Progenitor cell of endocrine pancreas (in vitro differentiated cells): ENCODE results near the gene LPAR3. TPM values are rescaled to one million over a fixed set of nuclear protein-coding genes. Genes with fewer than 3 reads are reported as not detected.

Experiments
- DNase-seq: peaks from one replicate; pipeline ENCODE4 v3.0.0; 2021; ENCODE audit warnings: low spot score; ENCODE audit not compliant: unreplicated experiment
- H3K27ac Mint-ChIP-seq: 2 replicates; pipeline ENCODE4 v1.8.0; 2021; ENCODE audit warnings: mild to moderate bottlenecking, moderate library complexity, mixed read lengths
- H3K27me3 Mint-ChIP-seq: 2 replicates; pipeline ENCODE4 v1.8.0; 2021; ENCODE audit warnings: mixed read lengths
- H3K36me3 Mint-ChIP-seq: 2 replicates; pipeline ENCODE4 v1.8.0; 2022; ENCODE audit warnings: mixed read lengths; ENCODE audit not compliant: insufficient read depth
- H3K4me1 Mint-ChIP-seq: 2 replicates; pipeline ENCODE4 v1.8.0; 2021; ENCODE audit warnings: low read depth, mixed read lengths
- H3K4me3 Mint-ChIP-seq: 2 replicates; pipeline ENCODE4 v1.8.0; 2021; ENCODE audit warnings: low read depth, mild to moderate bottlenecking, moderate library complexity, mixed read lengths
- H3K9me3 Mint-ChIP-seq: 2 replicates; pipeline ENCODE4 v1.8.0; 2021; ENCODE audit warnings: low read depth, mixed read lengths
- total RNA-seq: library from RNA; stranded (reverse); gene quantifications from 2 replicates; pipeline ENCODE4 v1.2.1, GENCODE V29; 2021
- TF ChIP-seq, protein P1 (sequence below): fragments of 200-600 bp; sonication (generic); IDR thresholded peaks from one replicate; pipeline ENCODE4 v1.5.0; 2021; ENCODE audit warnings: antibody characterized with exemption, mild to moderate bottlenecking; ENCODE audit not compliant: unreplicated experiment

Gene LPAR3
- total RNA-seq, 1 donor from 2014 or later, result 5.1 TPM

DNA sequence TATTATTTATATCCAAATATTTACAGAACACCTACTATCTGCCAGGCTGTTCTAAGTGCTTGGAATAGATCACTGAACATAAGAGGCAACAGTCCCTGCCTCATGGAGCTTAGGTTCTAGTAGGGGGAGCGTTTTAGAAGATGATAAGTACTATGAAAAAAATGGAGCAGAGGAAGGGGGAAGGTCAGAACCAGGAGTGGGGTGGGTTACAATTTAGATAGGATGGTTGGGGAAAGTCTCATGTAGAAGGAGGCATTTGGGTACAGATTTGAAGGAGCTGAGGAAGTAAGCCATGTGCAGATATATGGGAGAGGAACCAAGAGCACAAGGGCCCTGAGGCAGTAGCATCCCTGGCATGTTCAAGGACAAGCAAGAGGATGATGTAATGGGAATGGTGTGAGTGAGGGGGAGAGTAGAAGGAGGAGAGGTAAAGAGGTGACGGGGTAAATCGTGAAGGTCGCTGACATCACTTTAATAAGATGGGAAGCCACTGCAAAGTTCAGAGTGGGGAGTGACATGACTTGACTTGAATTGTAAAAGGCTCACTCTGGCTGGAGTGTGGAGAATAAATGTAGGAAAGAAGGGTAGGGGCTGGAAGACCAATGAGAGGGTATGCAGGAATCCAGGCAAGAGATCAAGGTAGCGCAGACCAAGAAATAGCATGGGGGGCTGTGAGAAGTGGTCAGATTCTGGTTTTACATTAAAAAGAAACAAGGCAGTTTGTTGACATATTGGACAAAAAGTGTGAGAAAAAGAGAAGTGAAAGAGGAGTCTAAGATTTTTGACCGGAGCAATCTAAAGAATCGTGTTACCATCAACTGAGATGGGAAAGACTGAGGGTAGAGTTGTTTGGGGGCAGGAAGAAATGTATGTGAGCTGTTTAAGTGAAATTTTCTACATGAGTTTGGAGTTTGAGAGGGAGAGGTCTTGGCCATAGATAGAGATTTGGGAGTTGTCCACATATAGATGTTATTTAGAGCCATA lies 92.6 kb downstream of the LPAR3 start:
- Mint-ChIP-seq H3K4me3 (no peak overlapping the region), H3K36me3 (no peaks in the 10 kb centered on the region), H3K27ac (no peak overlapping the region), H3K27me3 (peaks cover 5% of the 10 kb centered on the region), H3K9me3 (no peaks in the 10 kb centered on the region), H3K4me1 (no peaks in the 10 kb centered on the region)
- TF ChIP-seq, protein P1, sequence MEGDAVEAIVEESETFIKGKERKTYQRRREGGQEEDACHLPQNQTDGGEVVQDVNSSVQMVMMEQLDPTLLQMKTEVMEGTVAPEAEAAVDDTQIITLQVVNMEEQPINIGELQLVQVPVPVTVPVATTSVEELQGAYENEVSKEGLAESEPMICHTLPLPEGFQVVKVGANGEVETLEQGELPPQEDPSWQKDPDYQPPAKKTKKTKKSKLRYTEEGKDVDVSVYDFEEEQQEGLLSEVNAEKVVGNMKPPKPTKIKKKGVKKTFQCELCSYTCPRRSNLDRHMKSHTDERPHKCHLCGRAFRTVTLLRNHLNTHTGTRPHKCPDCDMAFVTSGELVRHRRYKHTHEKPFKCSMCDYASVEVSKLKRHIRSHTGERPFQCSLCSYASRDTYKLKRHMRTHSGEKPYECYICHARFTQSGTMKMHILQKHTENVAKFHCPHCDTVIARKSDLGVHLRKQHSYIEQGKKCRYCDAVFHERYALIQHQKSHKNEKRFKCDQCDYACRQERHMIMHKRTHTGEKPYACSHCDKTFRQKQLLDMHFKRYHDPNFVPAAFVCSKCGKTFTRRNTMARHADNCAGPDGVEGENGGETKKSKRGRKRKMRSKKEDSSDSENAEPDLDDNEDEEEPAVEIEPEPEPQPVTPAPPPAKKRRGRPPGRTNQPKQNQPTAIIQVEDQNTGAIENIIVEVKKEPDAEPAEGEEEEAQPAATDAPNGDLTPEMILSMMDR, result no peak
- no peak for DNase-seq

DNA sequence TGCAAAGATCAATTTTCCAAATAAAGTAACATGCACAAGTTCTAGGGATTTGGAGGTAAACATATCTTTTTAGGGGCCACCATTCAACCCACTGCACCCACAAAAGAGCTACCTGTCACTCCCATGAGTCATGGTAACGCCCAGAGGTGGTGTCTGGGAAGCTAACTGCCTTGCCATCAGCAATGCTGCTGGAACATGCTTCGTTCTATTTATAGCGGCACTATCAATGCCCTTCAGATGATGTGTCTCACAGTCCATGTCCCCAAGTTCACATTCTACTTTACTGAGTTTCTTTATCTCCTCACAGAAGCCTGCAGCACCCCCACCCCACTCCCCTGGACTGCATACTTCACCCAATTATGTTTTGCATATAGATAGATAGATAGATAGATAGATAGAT lies 95.4 kb downstream of the LPAR3 start:
- H3K4me3 Mint-ChIP-seq, result no peak overlapping the region
- H3K9me3 Mint-ChIP-seq, result peaks cover 1% of the 10 kb centered on the region
- H3K36me3 Mint-ChIP-seq, result no peaks in the 10 kb centered on the region
- no peak overlapping the region for H3K27ac Mint-ChIP-seq
- no peaks in the 10 kb centered on the region for H3K4me1 Mint-ChIP-seq
- no peak for DNase-seq
- peaks cover 5% of the 10 kb centered on the region for H3K27me3 Mint-ChIP-seq
- TF ChIP-seq, protein P1, result no peak

DNA sequence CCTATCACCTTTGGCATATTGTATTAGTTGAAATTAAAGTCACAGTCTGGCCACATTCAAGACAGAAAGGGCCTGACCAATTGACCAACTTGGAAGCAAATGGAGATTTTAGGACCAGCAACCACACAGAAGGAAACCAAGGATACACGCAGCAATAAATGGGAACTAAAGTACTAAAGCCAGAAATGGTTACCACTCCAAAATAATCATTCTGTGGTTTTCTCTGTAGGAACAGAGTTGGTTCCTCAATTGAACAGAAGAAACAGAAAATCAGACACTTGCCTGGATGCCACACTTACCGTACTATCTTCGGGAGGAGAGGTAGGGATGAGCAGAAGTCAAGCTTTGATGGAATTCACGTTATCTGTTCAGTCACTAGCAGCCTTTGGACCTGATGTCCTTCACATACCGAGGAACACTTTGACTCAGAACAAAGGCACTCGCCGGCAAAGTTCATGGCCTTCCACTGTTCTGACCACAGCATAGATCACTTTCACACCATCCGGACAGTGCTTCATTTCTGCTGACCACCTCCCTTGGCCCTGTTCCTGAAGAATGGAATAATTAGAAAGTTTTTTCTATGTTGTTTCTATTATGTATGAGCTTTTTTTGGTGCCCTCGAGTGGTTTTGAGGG lies 96.9 kb downstream of the LPAR3 start:
- no peak overlapping the region for H3K27ac Mint-ChIP-seq
- no peak overlapping the region for H3K4me3 Mint-ChIP-seq
- no peak for DNase-seq
- H3K9me3 Mint-ChIP-seq, result peaks cover 3% of the 10 kb centered on the region
- TF ChIP-seq, protein P1, result no peak
- no peaks in the 10 kb centered on the region for H3K36me3 Mint-ChIP-seq
- H3K27me3 Mint-ChIP-seq, result peaks cover 5% of the 10 kb centered on the region
- H3K4me1 Mint-ChIP-seq, result no peaks in the 10 kb centered on the region

DNA sequence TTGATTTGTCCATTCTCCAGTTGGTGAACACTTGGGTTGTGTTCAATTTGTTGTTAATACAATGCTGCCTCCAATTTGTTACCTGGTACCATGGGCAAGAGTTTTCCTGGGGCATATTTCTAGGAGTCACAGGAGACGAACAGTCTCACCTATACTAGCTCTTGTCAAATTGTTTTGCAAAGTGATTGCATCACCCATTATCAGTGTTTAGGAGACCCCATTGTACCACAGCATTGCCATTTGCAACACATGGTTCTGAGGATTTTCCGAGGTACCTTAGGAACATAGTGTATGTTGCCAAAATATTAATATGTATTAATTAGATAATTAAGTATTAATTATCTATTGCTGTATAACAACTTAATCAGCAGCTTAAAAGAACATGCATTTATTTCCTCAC lies 97.8 kb downstream of the LPAR3 start:
- Mint-ChIP-seq H3K9me3 (peaks cover 3% of the 10 kb centered on the region), H3K4me1 (no peaks in the 10 kb centered on the region)
- TF ChIP-seq, protein P1, result no peak

DNA sequence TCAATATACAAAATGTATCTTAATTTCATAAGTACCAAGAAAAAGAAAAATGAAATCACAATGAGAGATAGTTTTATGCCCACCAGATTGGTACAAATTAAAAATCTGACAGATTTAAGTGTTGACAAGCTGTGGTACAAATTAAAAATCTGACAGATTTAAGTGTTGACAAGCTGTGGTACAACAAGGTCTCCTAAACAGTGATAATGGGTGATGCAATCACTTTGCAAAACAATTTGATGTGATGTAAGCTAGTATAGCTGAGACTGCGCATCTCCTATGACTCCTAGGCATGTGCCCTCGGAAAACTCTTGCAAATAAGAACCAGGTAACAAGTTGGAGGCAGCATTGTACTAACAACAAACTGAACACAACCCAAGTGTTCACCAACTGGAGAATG lies 100.6 kb downstream of the LPAR3 start:
- Mint-ChIP-seq H3K4me3 (no peak overlapping the region), H3K27me3 (peaks cover 3% of the 10 kb centered on the region), H3K4me1 (no peaks in the 10 kb centered on the region), H3K36me3 (no peaks in the 10 kb centered on the region), H3K27ac (no peak overlapping the region), H3K9me3 (peaks cover 3% of the 10 kb centered on the region)
- TF ChIP-seq, protein P1, result no peak
- DNase-seq, result no peak

More for the DNA sequence above, 97.8 kb downstream of the LPAR3 start:
- Mint-ChIP-seq H3K27ac (no peak overlapping the region), H3K4me3 (no peak overlapping the region), H3K27me3 (peaks cover 3% of the 10 kb centered on the region), H3K36me3 (no peaks in the 10 kb centered on the region)
- no peak for DNase-seq
